Hepatocyte (in vitro differentiated cells): ENCODE results near the gene MAP2K7.

ENCODE experiments used
- EZH2 ChIP-seq: fragments of 200-600 bp; sonication (generic); IDR thresholded peaks from 2 replicates; pipeline ENCODE4 v1.6.1; 2016; ENCODE audit warnings: antibody characterized with exemption, mild to moderate bottlenecking, borderline replicate concordance
- EZH2phosphoT487 ChIP-seq: fragments of 200-600 bp; sonication (generic); IDR thresholded peaks from one replicate; pipeline ENCODE4 v1.6.1; 2018; ENCODE audit warnings: antibody characterized with exemption, mild to moderate bottlenecking, low read depth, moderate library complexity; ENCODE audit not compliant: unreplicated experiment, severe bottlenecking
- TF ChIP-seq, protein P1 (sequence below): fragments of 200-600 bp; sonication (generic); IDR thresholded peaks from 2 replicates; pipeline ENCODE4 v1.5.1; 2016; ENCODE audit warnings: antibody characterized with exemption, mild to moderate bottlenecking; ENCODE audit not compliant: poor library complexity

DNA sequence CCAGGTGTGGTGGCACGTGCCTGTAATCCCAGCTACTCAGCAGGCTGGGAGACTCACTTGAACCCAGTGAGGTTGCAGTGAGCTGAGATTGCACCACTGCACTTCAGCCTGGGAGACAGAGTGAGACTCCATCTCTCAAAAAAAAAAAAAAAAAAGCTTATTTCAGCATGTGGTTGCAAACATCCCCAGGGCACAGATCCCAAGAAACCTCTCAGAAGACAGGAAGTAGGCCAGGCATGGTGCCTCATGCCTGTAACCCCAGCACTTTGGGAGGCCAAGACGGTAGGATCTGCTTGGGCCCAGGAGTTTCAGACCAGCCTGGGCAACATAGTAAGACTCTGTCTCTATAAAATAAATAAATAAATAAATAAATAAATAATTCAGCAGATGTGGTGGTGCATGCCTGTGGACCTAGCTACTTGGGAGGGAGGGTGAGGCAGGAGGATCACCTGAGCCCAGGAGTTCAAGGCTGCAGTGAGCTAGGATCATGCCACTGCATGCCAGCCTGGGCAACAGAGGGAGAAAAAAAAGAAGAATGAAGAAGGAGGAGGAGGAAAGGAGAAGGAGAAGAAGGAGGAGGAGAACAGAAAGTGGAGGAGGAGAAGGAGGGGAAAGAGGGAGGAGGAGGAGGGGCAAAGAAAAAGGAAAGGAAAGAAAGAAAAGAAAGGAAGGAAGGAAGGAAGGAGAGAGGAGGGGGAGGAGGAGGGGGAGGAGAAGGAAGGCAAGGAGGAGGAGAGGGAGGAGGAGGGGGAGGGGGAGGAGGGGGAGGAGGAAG is 19.7 kb upstream of the MAP2K7 start:
- TF ChIP-seq, protein P1, sequence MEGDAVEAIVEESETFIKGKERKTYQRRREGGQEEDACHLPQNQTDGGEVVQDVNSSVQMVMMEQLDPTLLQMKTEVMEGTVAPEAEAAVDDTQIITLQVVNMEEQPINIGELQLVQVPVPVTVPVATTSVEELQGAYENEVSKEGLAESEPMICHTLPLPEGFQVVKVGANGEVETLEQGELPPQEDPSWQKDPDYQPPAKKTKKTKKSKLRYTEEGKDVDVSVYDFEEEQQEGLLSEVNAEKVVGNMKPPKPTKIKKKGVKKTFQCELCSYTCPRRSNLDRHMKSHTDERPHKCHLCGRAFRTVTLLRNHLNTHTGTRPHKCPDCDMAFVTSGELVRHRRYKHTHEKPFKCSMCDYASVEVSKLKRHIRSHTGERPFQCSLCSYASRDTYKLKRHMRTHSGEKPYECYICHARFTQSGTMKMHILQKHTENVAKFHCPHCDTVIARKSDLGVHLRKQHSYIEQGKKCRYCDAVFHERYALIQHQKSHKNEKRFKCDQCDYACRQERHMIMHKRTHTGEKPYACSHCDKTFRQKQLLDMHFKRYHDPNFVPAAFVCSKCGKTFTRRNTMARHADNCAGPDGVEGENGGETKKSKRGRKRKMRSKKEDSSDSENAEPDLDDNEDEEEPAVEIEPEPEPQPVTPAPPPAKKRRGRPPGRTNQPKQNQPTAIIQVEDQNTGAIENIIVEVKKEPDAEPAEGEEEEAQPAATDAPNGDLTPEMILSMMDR: no peak
- TF ChIP-seq EZH2 (no peak), EZH2phosphoT487 (no peak)
